GM23338 (cell line): ENCODE measurements around the gene SH3RF3. TPM values are rescaled to one million over a fixed set of nuclear protein-coding genes. Genes with fewer than 3 reads are reported as not detected.
A peak's percentile ranks its signal among the peaks of the same experiment; 100 is the strongest.

Source experiments
- ATAC-seq: fragments of 200-7000 bp; cut with Tn5 transposase; 3 replicates; pipeline ENCODE4 v1.9.1; 2020
- DNase-seq: peaks from one replicate; pipeline ENCODE4 v3.0.0-alpha.2; 2015; ENCODE audit warnings: low spot score
- H2AFZ ChIP-seq: fragments of 200-600 bp; sonication (generic); 2 replicates; pipeline ENCODE4 v1.8.0; 2016; ENCODE audit warnings: antibody characterized with exemption, mild to moderate bottlenecking, moderate library complexity
- H3F3A ChIP-seq: fragments of 200-600 bp; sonication (generic); replicated peaks from 2 replicates; pipeline ENCODE4 v1.8.0; 2017; ENCODE audit warnings: antibody characterized with exemption, mixed run types, low read depth
- H3K27ac ChIP-seq: fragments of 200-600 bp; sonication (generic); 2 replicates; pipeline ENCODE4 v1.6.1; 2016; ENCODE audit warnings: low read depth
- H3K27me3 ChIP-seq: fragments of 200-600 bp; sonication (generic); 2 replicates; pipeline ENCODE4 v1.8.0; 2016; ENCODE audit warnings: mild to moderate bottlenecking, mixed run types, moderate library complexity; ENCODE audit not compliant: insufficient read depth
- H3K36me3 ChIP-seq: fragments of 200-600 bp; sonication (generic); 2 replicates; pipeline ENCODE4 v1.8.0; 2016; ENCODE audit warnings: mild to moderate bottlenecking; ENCODE audit not compliant: insufficient read depth
- H3K4me1 ChIP-seq: fragments of 200-600 bp; sonication (generic); 2 replicates; pipeline ENCODE4 v1.8.0; 2016; ENCODE audit warnings: mild to moderate bottlenecking, moderate library complexity; ENCODE audit not compliant: insufficient read depth
- H3K4me2 ChIP-seq: fragments of 200-600 bp; sonication (generic); 2 replicates; pipeline ENCODE4 v1.7.1; 2017; ENCODE audit warnings: mixed run types
- H3K4me3 ChIP-seq: fragments of 200-600 bp; sonication (generic); 2 replicates; pipeline ENCODE4 v1.6.1; 2016; ENCODE audit warnings: mixed run types
- H3K79me2 ChIP-seq: fragments of 200-600 bp; sonication (generic); replicated peaks from 2 replicates; pipeline ENCODE4 v1.8.0; 2017; ENCODE audit warnings: mild to moderate bottlenecking; ENCODE audit not compliant: insufficient read depth
- H3K9me2 ChIP-seq: fragments of 200-600 bp; sonication (generic); 2 replicates; pipeline ENCODE4 v1.8.0; 2017; ENCODE audit not compliant: insufficient read depth
- H4K20me1 ChIP-seq: fragments of 200-600 bp; sonication (generic); replicated peaks from 2 replicates; pipeline ENCODE4 v1.8.0; 2017; ENCODE audit warnings: mild to moderate bottlenecking; ENCODE audit not compliant: insufficient read depth
- H3K27ac Mint-ChIP-seq: 2 replicates; pipeline ENCODE4 v1.8.0; 2020; ENCODE audit warnings: inconsistent platforms, mild to moderate bottlenecking, moderate library complexity, mixed read lengths
- H3K27me3 Mint-ChIP-seq: 3 replicates; pipeline ENCODE4 v1.8.0; 2022; ENCODE audit warnings: low read depth, mild to moderate bottlenecking, moderate library complexity, mixed read lengths, inconsistent platforms; ENCODE audit not compliant: insufficient read depth, poor library complexity
- H3K36me3 Mint-ChIP-seq: 3 replicates; pipeline ENCODE4 v1.8.0; 2021; ENCODE audit warnings: low read depth, mild to moderate bottlenecking, inconsistent platforms, moderate library complexity, mixed read lengths
- H3K4me1 Mint-ChIP-seq: 3 replicates; pipeline ENCODE4 v1.8.0; 2020; ENCODE audit warnings: mild to moderate bottlenecking, inconsistent platforms, mixed read lengths
- H3K4me3 Mint-ChIP-seq: 3 replicates; pipeline ENCODE4 v1.8.0; 2021; ENCODE audit warnings: moderate library complexity, mild to moderate bottlenecking, inconsistent platforms, mixed read lengths
- H3K9me3 Mint-ChIP-seq: 3 replicates; pipeline ENCODE4 v1.8.0; 2020; ENCODE audit warnings: moderate library complexity, mild to moderate bottlenecking, inconsistent platforms, mixed read lengths
- EZH2 ChIP-seq: fragments of 200-600 bp; sonication (generic); IDR thresholded peaks from one replicate; pipeline ENCODE4 v1.8.0; 2017; ENCODE audit warnings: antibody characterized with exemption, mild to moderate bottlenecking, low read depth; ENCODE audit not compliant: unreplicated experiment
- EZH2phosphoT487 ChIP-seq: fragments of 200-600 bp; sonication (generic); IDR thresholded peaks from one replicate; pipeline ENCODE4 v1.8.1; 2018; ENCODE audit warnings: antibody characterized with exemption; ENCODE audit not compliant: unreplicated experiment
- JUNB ChIP-seq: IDR thresholded peaks from one replicate; pipeline ENCODE4 v1.6.1; 2016; ENCODE audit warnings: antibody characterized with exemption; ENCODE audit not compliant: unreplicated experiment
- ZNF114 ChIP-seq: fragments of 250-450 bp; sonication (Bioruptor Pico); IDR thresholded peaks from 2 replicates; pipeline ENCODE4 v1.5.0; 2020; ENCODE audit warnings: mild to moderate bottlenecking, moderate library complexity
- ZNF331 ChIP-seq: fragments of 250-450 bp; sonication (Bioruptor Pico); IDR thresholded peaks from 2 replicates; pipeline ENCODE4 v1.5.0; 2020; ENCODE audit warnings: low read depth, mild to moderate bottlenecking, moderate library complexity
- ZNF462 ChIP-seq: fragments of 250-450 bp; sonication (Bioruptor Pico); IDR thresholded peaks from 2 replicates; pipeline ENCODE4 v1.5.0; 2020; ENCODE audit warnings: mild to moderate bottlenecking, moderate library complexity
- polyA plus RNA-seq: library from polyadenylated mRNA; unstranded; fragments of >200 nt; fragmentation: Nextera tagmentation; extraction: Ambion mirVana; gene quantifications from 2 replicates; pipeline ENCODE4 v1.2.1, GENCODE V29; 2016
- total RNA-seq: library from RNA; depleted of rRNA; stranded (reverse); fragments of >200 nt; shearing (Covaris generic); gene quantifications from 2 replicates; pipeline ENCODE4 v1.2.3, GENCODE V29; 2014
- TF ChIP-seq, protein P1 (sequence below): IDR thresholded peaks from 2 replicates; pipeline ENCODE4 v1.6.1; 2016; ENCODE audit warnings: antibody characterized with exemption
- TF ChIP-seq, protein P2 (sequence below), 2 experiments: fragments of 200-600 bp in 1 of 2; sonication (generic) in 1 of 2; conservative IDR thresholded peaks; 2 replicates each; pipeline versions ENCODE4 v1.5.1 to v1.6.1; 2016 to 2017; ENCODE audit warnings: antibody characterized with exemption in 2 of 2, low read depth in 2 of 2, mild to moderate bottlenecking in 2 of 2, moderate library complexity in 1 of 2

The SH3RF3 gene
- total and polyA plus RNA-seq, 2 experiments from 2014 or later, result 0.11 to 0.63 TPM

DNA sequence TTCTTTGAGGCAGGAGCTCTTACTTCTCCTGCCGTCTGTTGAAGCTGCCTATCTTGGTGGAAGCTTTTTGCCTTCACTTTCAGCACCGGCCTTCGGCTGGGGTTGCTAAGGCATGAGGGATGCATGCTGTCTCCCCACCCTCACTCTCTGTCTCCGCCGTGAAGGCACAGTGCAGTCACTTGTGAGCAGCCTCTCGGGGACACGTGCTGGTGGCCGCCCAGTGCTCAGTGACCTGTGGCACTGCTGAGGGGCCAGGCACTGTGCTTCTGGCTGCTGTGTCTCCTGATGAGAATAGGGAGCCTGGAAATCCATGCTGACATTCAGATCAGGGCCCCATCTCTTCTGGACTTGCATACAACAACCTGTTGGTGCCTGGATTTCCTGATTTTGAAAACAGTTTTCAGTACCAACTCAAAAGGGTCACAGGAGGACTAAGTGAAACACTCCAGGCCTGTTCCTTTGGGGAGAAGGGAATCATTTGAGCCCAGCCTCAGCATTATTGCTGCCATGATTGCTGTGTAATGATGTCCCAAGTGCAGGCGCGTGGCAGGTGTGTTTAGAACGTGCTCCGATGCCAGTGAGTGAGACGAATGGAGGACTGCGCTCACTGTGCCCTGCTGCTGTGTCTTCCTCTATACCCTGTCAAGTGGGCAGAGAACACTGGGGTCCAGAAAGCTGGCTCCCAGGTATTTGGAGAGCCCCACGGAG, 266.6 kb downstream of the SH3RF3 start (continued):
- TF ChIP-seq EZH2phosphoT487 (no peak), ZNF114 (CRISPR knock-in tag) (no peak), ZNF462 (CRISPR knock-in tag) (no peak)

GRCh38 chr2:109396202-109397180, 267.5 kb downstream of the SH3RF3 start:
- TF ChIP-seq EZH2, result no peak
- TF ChIP-seq JUNB, result no peak
- no peak for TF ChIP-seq EZH2phosphoT487
- TF ChIP-seq, protein P1, sequence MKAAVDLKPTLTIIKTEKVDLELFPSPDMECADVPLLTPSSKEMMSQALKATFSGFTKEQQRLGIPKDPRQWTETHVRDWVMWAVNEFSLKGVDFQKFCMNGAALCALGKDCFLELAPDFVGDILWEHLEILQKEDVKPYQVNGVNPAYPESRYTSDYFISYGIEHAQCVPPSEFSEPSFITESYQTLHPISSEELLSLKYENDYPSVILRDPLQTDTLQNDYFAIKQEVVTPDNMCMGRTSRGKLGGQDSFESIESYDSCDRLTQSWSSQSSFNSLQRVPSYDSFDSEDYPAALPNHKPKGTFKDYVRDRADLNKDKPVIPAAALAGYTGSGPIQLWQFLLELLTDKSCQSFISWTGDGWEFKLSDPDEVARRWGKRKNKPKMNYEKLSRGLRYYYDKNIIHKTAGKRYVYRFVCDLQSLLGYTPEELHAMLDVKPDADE, result no peak
- TF ChIP-seq, protein P2, sequence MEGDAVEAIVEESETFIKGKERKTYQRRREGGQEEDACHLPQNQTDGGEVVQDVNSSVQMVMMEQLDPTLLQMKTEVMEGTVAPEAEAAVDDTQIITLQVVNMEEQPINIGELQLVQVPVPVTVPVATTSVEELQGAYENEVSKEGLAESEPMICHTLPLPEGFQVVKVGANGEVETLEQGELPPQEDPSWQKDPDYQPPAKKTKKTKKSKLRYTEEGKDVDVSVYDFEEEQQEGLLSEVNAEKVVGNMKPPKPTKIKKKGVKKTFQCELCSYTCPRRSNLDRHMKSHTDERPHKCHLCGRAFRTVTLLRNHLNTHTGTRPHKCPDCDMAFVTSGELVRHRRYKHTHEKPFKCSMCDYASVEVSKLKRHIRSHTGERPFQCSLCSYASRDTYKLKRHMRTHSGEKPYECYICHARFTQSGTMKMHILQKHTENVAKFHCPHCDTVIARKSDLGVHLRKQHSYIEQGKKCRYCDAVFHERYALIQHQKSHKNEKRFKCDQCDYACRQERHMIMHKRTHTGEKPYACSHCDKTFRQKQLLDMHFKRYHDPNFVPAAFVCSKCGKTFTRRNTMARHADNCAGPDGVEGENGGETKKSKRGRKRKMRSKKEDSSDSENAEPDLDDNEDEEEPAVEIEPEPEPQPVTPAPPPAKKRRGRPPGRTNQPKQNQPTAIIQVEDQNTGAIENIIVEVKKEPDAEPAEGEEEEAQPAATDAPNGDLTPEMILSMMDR (conservative IDR thresholded peaks at IDR 0.05; ENCODE audit: low read depth in 2 of 2), result peak; percentile 16 to 59; a peak in 3 of 4 replicates
- no peak for TF ChIP-seq ZNF331
- ATAC-seq (peak; percentile 63), DNase-seq (peak; percentile 37)
- Histone ChIP-seq H3K9me2 (no peaks in the 10 kb centered on the region), H3K36me3 (no peaks in the 10 kb centered on the region), H3K4me1 (no peaks in the 10 kb centered on the region), H4K20me1 (no peaks in the 10 kb centered on the region), H3K4me2 (no peak overlapping the region), H3K4me3 (no peak overlapping the region), H3F3A (no peaks in the 10 kb centered on the region), H3K79me2 (no peaks in the 10 kb centered on the region), H3K27ac (no peak overlapping the region), H3K27me3 (no peaks in the 10 kb centered on the region), H2AFZ (no peak overlapping the region)
- H3K27ac Mint-ChIP-seq, result no peak overlapping the region
- H3K9me3 Mint-ChIP-seq, result no peaks in the 10 kb centered on the region
- no peak overlapping the region for H3K4me3 Mint-ChIP-seq
- H3K36me3 Mint-ChIP-seq, result no peaks in the 10 kb centered on the region
- H3K27me3 Mint-ChIP-seq, result peaks cover 11% of the 10 kb centered on the region
- peaks cover 15% of the 10 kb centered on the region; the same call in 2 of the 3 replicates for H3K4me1 Mint-ChIP-seq
